Retinal pigment epithelial cell (primary cell): ENCODE results near the gene FBN2.

ENCODE experiments used
- DNase-seq: peaks from one replicate; pipeline ENCODE4 v3.0.0-alpha.2; 2010; ENCODE audit warnings: low read depth
- H3K4me3 ChIP-seq: 2 replicates; pipeline ENCODE4 v1.5.1; 2011; ENCODE audit warnings: mild to moderate bottlenecking, low read length, control low read depth, moderate library complexity
- CTCF ChIP-seq: conservative IDR thresholded peaks from 2 replicates; pipeline ENCODE4 v1.5.1; 2011; ENCODE audit warnings: low read depth, low read length, control low read depth, inconsistent platforms

FBN2 gene

GRCh38 chr5:128339585-128339984, 198.5 kb downstream of the FBN2 start:
- no peak for DNase-seq
- no peak for TF ChIP-seq CTCF
- no peak overlapping the region for H3K4me3 ChIP-seq

- no peak for DNase-seq
- no peak overlapping the region for H3K4me3 ChIP-seq
- no peak for TF ChIP-seq CTCF
Measured at GRCh38 chr5:128338649-128339048, 199.4 kb downstream of the FBN2 start.

DNA sequence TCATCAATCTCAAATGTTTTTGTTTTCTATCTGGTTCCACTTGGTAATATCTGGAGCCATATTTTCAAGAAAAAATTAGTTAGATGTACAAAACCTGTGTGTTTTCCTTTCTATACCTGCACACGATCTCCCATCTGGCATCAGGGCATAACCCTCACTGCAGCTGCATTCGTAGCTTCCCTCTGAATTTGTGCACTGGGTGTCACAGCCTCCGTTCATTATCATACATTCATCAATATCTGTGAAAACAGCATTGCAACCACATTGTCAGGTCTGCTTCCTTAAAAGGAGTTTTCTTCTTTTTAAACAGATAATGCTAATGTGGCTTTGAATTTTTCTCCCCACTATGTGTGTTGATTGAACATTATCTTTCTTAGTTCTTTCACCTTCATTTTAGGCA, 202.7 kb downstream of the FBN2 start:
- H3K4me3 ChIP-seq, result no peak overlapping the region
- no peak for TF ChIP-seq CTCF
- no peak for DNase-seq

- TF ChIP-seq CTCF, result no peak
- H3K4me3 ChIP-seq, result no peak overlapping the region
- DNase-seq, result no peak
Measured at GRCh38 chr5:128334010-128334716, 203.9 kb downstream of the FBN2 start.

DNA sequence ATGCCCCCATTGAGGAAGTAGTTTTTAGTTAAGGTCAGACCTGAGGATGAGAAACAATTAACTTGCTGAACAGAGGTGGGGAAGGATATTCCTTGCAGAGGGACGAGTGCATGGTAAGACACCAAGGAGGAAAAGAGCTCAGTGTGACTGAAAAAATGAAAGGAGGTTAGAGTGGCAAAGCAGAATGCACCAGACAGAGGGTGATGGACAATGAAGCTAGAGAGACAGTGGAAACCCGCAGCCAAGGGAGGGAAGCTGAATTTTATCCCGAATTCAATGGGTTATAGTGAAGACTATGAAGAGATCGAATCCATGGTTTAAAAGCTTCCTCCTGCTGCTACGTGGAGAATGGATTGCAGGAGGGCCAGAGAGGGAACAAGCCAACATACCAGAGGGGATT, 206.8 kb downstream of the FBN2 start:
- H3K4me3 ChIP-seq, result no peak overlapping the region
- TF ChIP-seq CTCF, result no peak
- no peak for DNase-seq

GRCh38 chr5:128329386-128329939, 208.6 kb downstream of the FBN2 start:
- no peak for TF ChIP-seq CTCF
- H3K4me3 ChIP-seq, result no peak overlapping the region
- no peak for DNase-seq

GRCh38 chr5:128328446-128328845, 209.6 kb downstream of the FBN2 start:
- no peak overlapping the region for H3K4me3 ChIP-seq
- DNase-seq, result no peak
- no peak for TF ChIP-seq CTCF
